Smooth muscle cell (in vitro differentiated cells): ENCODE data around the gene MKNK2. TPM values are rescaled to one million over a fixed set of nuclear protein-coding genes. Genes with fewer than 3 reads are reported as not detected.

Experiments used
- polyA plus RNA-seq: library from polyadenylated mRNA; unstranded; fragments of >200 nt; fragmentation: Nextera tagmentation; extraction: Ambion mirVana; gene quantifications from 2 replicates; pipeline ENCODE4 v1.2.1, GENCODE V29; 2016
- small RNA-seq: library from RNA; depleted of rRNA; stranded (forward); fragments of <200 nt; gene quantifications from one replicate; pipeline ENCODE3, GENCODE V24; 2014
- total RNA-seq: library from RNA; depleted of rRNA; stranded (reverse); fragments of >200 nt; gene quantifications from 2 replicates; pipeline ENCODE4 v1.2.3, GENCODE V29; 2014

Gene MKNK2
- total and polyA plus RNA-seq, 2 experiments from 2014 or later, result 43.6 to 44.7 TPM

Small RNAs within 50 kb of the gene (small RNA-seq; reads per million reads assigned to genes)
- not detected for gene AC007136.1

Other genes with a start within 250 kb of the MKNK2 start
- 2.0 and 2.8 TPM in 2 replicates for gene ATP8B3, start 239.0 kb downstream of the MKNK2 start, total RNA-seq
- gene ATP8B3, start 239.0 kb downstream of the MKNK2 start, polyA plus RNA-seq, result 3.8 and 3.9 TPM in 2 replicates
- gene REXO1, start 202.8 kb downstream of the MKNK2 start, total RNA-seq, result 5.0 and 10.6 TPM in 2 replicates
- gene REXO1, start 202.8 kb downstream of the MKNK2 start, polyA plus RNA-seq, result 11.6 and 17.9 TPM in 2 replicates
- 4.3 and 5.8 TPM in 2 replicates for gene KLF16, start 187.7 kb downstream of the MKNK2 start, total RNA-seq
- gene KLF16, start 187.7 kb downstream of the MKNK2 start, polyA plus RNA-seq, result 15.4 and 16.7 TPM in 2 replicates
- 42.9 and 49.2 TPM in 2 replicates for gene ABHD17A, start 165.7 kb downstream of the MKNK2 start, total RNA-seq
- gene ABHD17A, start 165.7 kb downstream of the MKNK2 start, polyA plus RNA-seq, result 98.3 and 106 TPM in 2 replicates
- gene ADAT3, start 145.8 kb downstream of the MKNK2 start, total RNA-seq, result 0.49 and 0.58 TPM in 2 replicates
- gene ADAT3, start 145.8 kb downstream of the MKNK2 start, polyA plus RNA-seq, result 2.0 and 4.8 TPM in 2 replicates
- 72.6 and 96.9 TPM in 2 replicates for gene SCAMP4, start 145.8 kb downstream of the MKNK2 start, total RNA-seq
- 54.5 and 74.1 TPM in 2 replicates for gene SCAMP4, start 145.8 kb downstream of the MKNK2 start, polyA plus RNA-seq
- gene CSNK1G2, start 110.1 kb downstream of the MKNK2 start, total RNA-seq, result 47.5 and 53.5 TPM in 2 replicates
- 74.9 and 86.1 TPM in 2 replicates for gene CSNK1G2, start 110.1 kb downstream of the MKNK2 start, polyA plus RNA-seq
- 37.8 and 45.2 TPM in 2 replicates for gene BTBD2, start 35.5 kb downstream of the MKNK2 start, total RNA-seq
- 63.2 and 69.8 TPM in 2 replicates for gene BTBD2, start 35.5 kb downstream of the MKNK2 start, polyA plus RNA-seq
- 11.2 and 13.5 TPM in 2 replicates for gene MOB3A, start 45.1 kb upstream of the MKNK2 start, total RNA-seq
- 23.8 and 32.9 TPM in 2 replicates for gene MOB3A, start 45.1 kb upstream of the MKNK2 start, polyA plus RNA-seq
- 1.6 and 1.8 TPM in 2 replicates for gene IZUMO4, start 45.7 kb upstream of the MKNK2 start, total RNA-seq
- 0.48 and 0.58 TPM in 2 replicates for gene IZUMO4, start 45.7 kb upstream of the MKNK2 start, polyA plus RNA-seq
- gene AP3D1, start 100.3 kb upstream of the MKNK2 start, total RNA-seq, result 43.0 and 66.2 TPM in 2 replicates
- 81.0 and 82.8 TPM in 2 replicates for gene AP3D1, start 100.3 kb upstream of the MKNK2 start, polyA plus RNA-seq
- gene DOT1L, start 112.7 kb upstream of the MKNK2 start, total RNA-seq, result 4.2 and 4.8 TPM in 2 replicates
- 3.4 and 5.5 TPM in 2 replicates for gene DOT1L, start 112.7 kb upstream of the MKNK2 start, polyA plus RNA-seq
- 36.0 and 38.6 TPM in 2 replicates for gene PLEKHJ1, start 185.1 kb upstream of the MKNK2 start, total RNA-seq
- 76.5 and 94.5 TPM in 2 replicates for gene PLEKHJ1, start 185.1 kb upstream of the MKNK2 start, polyA plus RNA-seq
- 8.4 and 28.5 TPM in 2 replicates for gene SF3A2, start 185.6 kb upstream of the MKNK2 start, total RNA-seq
- gene SF3A2, start 185.6 kb upstream of the MKNK2 start, polyA plus RNA-seq, result 63.0 and 78.1 TPM in 2 replicates
- 2.9 and 3.5 TPM in 2 replicates for gene AMH, start 198.1 kb upstream of the MKNK2 start, total RNA-seq
- 12.6 and 20.7 TPM in 2 replicates for gene AMH, start 198.1 kb upstream of the MKNK2 start, polyA plus RNA-seq
- not detected in 2 replicates for gene JSRP1, start 205.2 kb upstream of the MKNK2 start, total RNA-seq
- gene JSRP1, start 205.2 kb upstream of the MKNK2 start, polyA plus RNA-seq, result 0.59 TPM in 1 of 2 replicates, not detected in the other
- not detected in 2 replicates for gene PEAK3, start 230.9 kb upstream of the MKNK2 start, total RNA-seq
- 0.37 and 0.71 TPM in 2 replicates for gene PEAK3, start 230.9 kb upstream of the MKNK2 start, polyA plus RNA-seq